ENCODE measurements around the gene SV2B. TPM values are rescaled to one million over a fixed set of nuclear protein-coding genes. Genes with fewer than 3 reads are reported as not detected.

The SV2B gene
- total and polyA plus RNA-seq, 2 donors from 2014 or later, result 0.17 to 3.9 TPM

GRCh38 chr15:91275844-91276243, 175.8 kb downstream of the SV2B start:
- DNase-seq (no peak), FAIRE-seq (no peak)
- Histone ChIP-seq H3K4me3 (ENCODE audit: low read length in 3 of 3) (no peak overlapping the region), H3K36me3 (ENCODE audit: control insufficient read depth in 2 of 3, insufficient read depth in 3 of 3, low read length in 3 of 3) (no peaks in the 10 kb centered on the region), H3K9me3 (ENCODE audit: control insufficient read depth in 2 of 3, insufficient read depth in 1 of 3, low read length in 3 of 3) (peaks cover 0 to 5% (median 4%) of the 10 kb centered on the region in 3 donors), H3K27ac (ENCODE audit: low read depth in 2 of 2, low read length in 2 of 2) (no peak overlapping the region), H3K4me1 (ENCODE audit: control insufficient read depth in 2 of 3, insufficient read depth in 2 of 3, low read depth in 1 of 3, low read length in 3 of 3) (no peaks in the 10 kb centered on the region), H3K27me3 (ENCODE audit: control insufficient read depth, insufficient read depth, low read length) (peaks cover 2% of the 10 kb centered on the region), H3K9ac (ENCODE audit: low read length in 3 of 3) (no peak overlapping the region)
- intact Hi-C loops (cut with DNase I), result no loop called here
- TF ChIP-seq CTCF (IDR thresholded peaks at IDR 0.05; ENCODE audit: borderline replicate concordance, extremely low read depth, insufficient read depth), result no peak

- no peak for FAIRE-seq
- no peaks in the 10 kb centered on the region for H3K27me3 ChIP-seq (ENCODE audit: control insufficient read depth, insufficient read depth, low read length)
- H3K9ac ChIP-seq (ENCODE audit: low read length in 3 of 3), result no peak overlapping the region
- peaks cover 0 to 5% (median 4%) of the 10 kb centered on the region in 3 donors for H3K9me3 ChIP-seq (ENCODE audit: control insufficient read depth in 2 of 3, insufficient read depth in 1 of 3, low read length in 3 of 3)
- no peak for TF ChIP-seq CTCF (IDR thresholded peaks at IDR 0.05; ENCODE audit: borderline replicate concordance, extremely low read depth, insufficient read depth)
- H3K4me1 ChIP-seq (ENCODE audit: control insufficient read depth in 2 of 3, insufficient read depth in 2 of 3, low read depth in 1 of 3, low read length in 3 of 3), result no peaks in the 10 kb centered on the region
- intact Hi-C loops (cut with DNase I), result no loop called here
- DNase-seq, result no peak
- no peaks in the 10 kb centered on the region for H3K36me3 ChIP-seq (ENCODE audit: control insufficient read depth in 2 of 3, insufficient read depth in 3 of 3, low read length in 3 of 3)
- H3K4me3 ChIP-seq (ENCODE audit: low read length in 3 of 3), result no peak overlapping the region
- H3K27ac ChIP-seq (ENCODE audit: low read depth in 2 of 2, low read length in 2 of 2), result no peak overlapping the region
Measured at GRCh38 chr15:91278951-91279350, 178.9 kb downstream of the SV2B start.

- Histone ChIP-seq H3K27ac (ENCODE audit: low read depth in 2 of 2, low read length in 2 of 2) (no peak overlapping the region), H3K36me3 (ENCODE audit: control insufficient read depth in 2 of 3, insufficient read depth in 3 of 3, low read length in 3 of 3) (no peaks in the 10 kb centered on the region), H3K4me3 (ENCODE audit: low read length in 3 of 3) (no peak overlapping the region), H3K27me3 (ENCODE audit: control insufficient read depth, insufficient read depth, low read length) (no peaks in the 10 kb centered on the region), H3K4me1 (ENCODE audit: control insufficient read depth in 2 of 3, insufficient read depth in 2 of 3, low read depth in 1 of 3, low read length in 3 of 3) (no peaks in the 10 kb centered on the region), H3K9me3 (ENCODE audit: control insufficient read depth in 2 of 3, insufficient read depth in 1 of 3, low read length in 3 of 3) (peaks cover 0 to 5% (median 4%) of the 10 kb centered on the region in 3 donors), H3K9ac (ENCODE audit: low read length in 3 of 3) (no peak overlapping the region)
- intact Hi-C loops (cut with DNase I), result no loop called here
- FAIRE-seq, result no peak
- no peak for TF ChIP-seq CTCF (IDR thresholded peaks at IDR 0.05; ENCODE audit: borderline replicate concordance, extremely low read depth, insufficient read depth)
- DNase-seq, result no peak
Measured at GRCh38 chr15:91279486-91279885, 179.4 kb downstream of the SV2B start.

GRCh38 chr15:91281947-91282346, 181.9 kb downstream of the SV2B start:
- Histone ChIP-seq H3K9ac (ENCODE audit: low read length in 3 of 3) (no peak overlapping the region), H3K27ac (ENCODE audit: low read depth in 2 of 2, low read length in 2 of 2) (no peak overlapping the region), H3K9me3 (ENCODE audit: control insufficient read depth in 2 of 3, insufficient read depth in 1 of 3, low read length in 3 of 3) (no peaks in the 10 kb centered on the region), H3K4me1 (ENCODE audit: control insufficient read depth in 2 of 3, insufficient read depth in 2 of 3, low read depth in 1 of 3, low read length in 3 of 3) (no peaks in the 10 kb centered on the region), H3K4me3 (ENCODE audit: low read length in 3 of 3) (no peak overlapping the region), H3K36me3 (ENCODE audit: control insufficient read depth in 2 of 3, insufficient read depth in 3 of 3, low read length in 3 of 3) (no peaks in the 10 kb centered on the region), H3K27me3 (ENCODE audit: control insufficient read depth, insufficient read depth, low read length) (no peaks in the 10 kb centered on the region)
- TF ChIP-seq CTCF (IDR thresholded peaks at IDR 0.05; ENCODE audit: borderline replicate concordance, extremely low read depth, insufficient read depth), result no peak
- intact Hi-C loops (cut with DNase I), result no loop called here
- no peak for FAIRE-seq
- no peak for DNase-seq
